LNCAP (cell line): Measurements from ENCODE around the gene BSND.

Source experiments
- CTCF ChIP-seq: fragments of 450-650 bp; IDR thresholded peaks from 2 replicates; pipeline ENCODE4 v1.5.1; 2017; ENCODE audit warnings: mild to moderate bottlenecking

BSND gene

GRCh38 chr1:55049271-55049913, 50.7 kb downstream of the BSND start:
- no peak; the same call in 1 of the 2 replicates for TF ChIP-seq CTCF

DNA sequence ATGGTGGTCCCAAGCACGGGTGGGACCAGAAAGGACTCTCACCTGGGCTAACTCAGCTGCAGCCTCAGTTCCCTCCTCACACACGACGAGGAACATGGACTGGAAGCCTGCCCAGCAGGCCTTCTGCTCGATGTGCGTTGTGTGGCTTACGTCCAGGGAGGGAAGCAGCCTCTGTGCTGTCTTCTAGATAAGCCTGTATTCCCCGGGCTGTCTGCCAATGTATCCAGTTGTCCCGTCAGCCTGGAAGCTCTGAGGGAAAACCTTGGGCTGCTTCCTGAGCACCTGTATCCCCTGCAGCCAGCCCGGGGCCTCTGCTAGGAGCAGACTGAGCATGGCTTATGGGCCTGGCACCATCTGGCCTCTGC, 51.2 kb downstream of the BSND start:
- TF ChIP-seq CTCF, result no peak

DNA sequence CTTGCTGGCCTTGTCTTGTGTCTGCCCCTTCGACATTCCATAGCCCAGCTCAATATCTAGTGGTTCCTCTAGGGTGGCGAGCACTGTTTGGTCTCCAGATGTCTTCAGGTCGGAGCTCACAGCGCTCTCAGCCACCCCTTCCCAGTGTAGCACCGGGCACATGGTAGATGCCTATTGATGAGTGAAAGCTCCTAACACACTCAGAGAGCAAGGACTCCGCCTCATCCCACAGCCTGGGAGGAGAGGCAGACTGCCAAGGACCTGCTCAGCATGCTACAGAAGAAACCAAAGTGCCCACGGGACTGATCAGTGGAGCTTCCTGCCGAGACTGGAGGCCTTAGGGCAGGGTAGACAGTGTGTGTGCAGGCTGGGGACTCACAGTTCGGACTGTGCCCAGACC, 51.5 kb downstream of the BSND start:
- no peak for TF ChIP-seq CTCF

GRCh38 chr1:55051169-55051568, 52.4 kb downstream of the BSND start:
- TF ChIP-seq CTCF, result no peak

GRCh38 chr1:55051621-55052020, 52.9 kb downstream of the BSND start:
- TF ChIP-seq CTCF, result no peak

- TF ChIP-seq CTCF, result no peak
These were observed 53.7 kb downstream of the BSND start for GRCh38 chr1:55052221-55053142.

GRCh38 chr1:55053265-55053954, 54.7 kb downstream of the BSND start:
- TF ChIP-seq CTCF, result no peak
